ENCODE data around the gene AGPAT4. TPM values are rescaled to one million over a fixed set of nuclear protein-coding genes. Genes with fewer than 3 reads are reported as not detected.

AGPAT4 gene
- total RNA-seq, 1 experiment from 2014 or later, result 22.0 TPM

- Histone ChIP-seq H3K27me3 (ENCODE audit: insufficient read depth, low read length) (no peaks in the 10 kb centered on the region), H3K4ac (ENCODE audit: low read depth, low read length) (no peak overlapping the region), H3K56ac (ENCODE audit: insufficient read length, low read depth, low read length) (no peak overlapping the region), H3K4me2 (ENCODE audit: insufficient read depth, insufficient read length, low read length) (no peak overlapping the region), H2AK5ac (ENCODE audit: insufficient read length, low read length) (no peak overlapping the region), H3K23me2 (ENCODE audit: insufficient read length, low read depth, low read length, poor library complexity, severe bottlenecking) (no peaks in the 10 kb centered on the region), H2AFZ (ENCODE audit: low read length) (no peak overlapping the region), H4K8ac (replicated peaks; ENCODE audit: insufficient read length, low read depth, low read length) (no peak overlapping the region), H2BK12ac (ENCODE audit: insufficient read length, low read depth, low read length) (no peak overlapping the region), H3K79me1 (ENCODE audit: insufficient read depth, low read depth, low read length, poor library complexity, severe bottlenecking) (no peaks in the 10 kb centered on the region), H3K27ac (ENCODE audit: insufficient read length, low read depth, low read length) (no peak overlapping the region), H3T11ph (ENCODE audit: low read length) (no peak overlapping the region), H4K20me1 (ENCODE audit: control insufficient read depth, insufficient read depth, insufficient read length) (no peaks in the 10 kb centered on the region), H3K23ac (ENCODE audit: insufficient read length, low read depth, low read length) (no peak overlapping the region), H3K18ac (ENCODE audit: insufficient read length, low read depth, low read length) (no peak overlapping the region), H2BK20ac (ENCODE audit: low read depth, low read length, poor library complexity, severe bottlenecking) (no peak overlapping the region), H2BK120ac (ENCODE audit: low read depth, low read length, poor library complexity, severe bottlenecking) (no peak overlapping the region), H2BK5ac (ENCODE audit: insufficient read length, low read length) (no peak overlapping the region), H2BK15ac (ENCODE audit: low read depth, low read length) (no peak overlapping the region), H4K91ac (ENCODE audit: insufficient read length, low read depth, low read length) (no peak overlapping the region), H3K14ac (ENCODE audit: insufficient read depth, low read length) (no peak overlapping the region), H3K79me2 (ENCODE audit: insufficient read depth, low read length) (peaks cover 2% of the 10 kb centered on the region; the same call in 1 of the 2 replicates), H3K9ac (ENCODE audit: extremely low read depth, insufficient read length, low read length) (no peak overlapping the region), H4K5ac (ENCODE audit: insufficient read length, low read depth, low read length) (no peak overlapping the region), H3K9me3 (ENCODE audit: control insufficient read depth, low read depth, low read length) (peaks cover 5% of the 10 kb centered on the region), H3K4me1 (ENCODE audit: insufficient read depth, low read length) (no peaks in the 10 kb centered on the region)
- H3K27me3 Mint-ChIP-seq (ENCODE audit: low read depth), result no peaks in the 10 kb centered on the region
- peaks cover 2 to 4% of the 10 kb centered on the region in 2 experiments; a peak in 1 of 4 replicates for H3K4me1 Mint-ChIP-seq
- H3K36me3 Mint-ChIP-seq (ENCODE audit: insufficient read depth in 1 of 3, low read depth in 3 of 3), result peaks cover 28 to 51% (median 50%) of the 10 kb centered on the region in 3 experiments
- no peak for TF ChIP-seq CTCF (conservative IDR thresholded peaks at IDR 0.05)
- no peak overlapping the region; a peak in 1 of 5 replicates for H3K4me3 Mint-ChIP-seq
- H3K9me3 Mint-ChIP-seq, result peaks cover 18 to 23% of the 10 kb centered on the region in 2 experiments
- H3K27ac Mint-ChIP-seq, result no peak overlapping the region
- no peak for DNase-seq
These were observed 82.2 kb downstream of the AGPAT4 start for GRCh38 chr6:161191671-161192070.
